ENCODE data around the gene PDE4D.
"Not testable (repeated sequence)": the region's sequence is repeated elsewhere in the genome, so short reads cannot be mapped to it uniquely, and the experiment has no call there.

PDE4D gene

DNA sequence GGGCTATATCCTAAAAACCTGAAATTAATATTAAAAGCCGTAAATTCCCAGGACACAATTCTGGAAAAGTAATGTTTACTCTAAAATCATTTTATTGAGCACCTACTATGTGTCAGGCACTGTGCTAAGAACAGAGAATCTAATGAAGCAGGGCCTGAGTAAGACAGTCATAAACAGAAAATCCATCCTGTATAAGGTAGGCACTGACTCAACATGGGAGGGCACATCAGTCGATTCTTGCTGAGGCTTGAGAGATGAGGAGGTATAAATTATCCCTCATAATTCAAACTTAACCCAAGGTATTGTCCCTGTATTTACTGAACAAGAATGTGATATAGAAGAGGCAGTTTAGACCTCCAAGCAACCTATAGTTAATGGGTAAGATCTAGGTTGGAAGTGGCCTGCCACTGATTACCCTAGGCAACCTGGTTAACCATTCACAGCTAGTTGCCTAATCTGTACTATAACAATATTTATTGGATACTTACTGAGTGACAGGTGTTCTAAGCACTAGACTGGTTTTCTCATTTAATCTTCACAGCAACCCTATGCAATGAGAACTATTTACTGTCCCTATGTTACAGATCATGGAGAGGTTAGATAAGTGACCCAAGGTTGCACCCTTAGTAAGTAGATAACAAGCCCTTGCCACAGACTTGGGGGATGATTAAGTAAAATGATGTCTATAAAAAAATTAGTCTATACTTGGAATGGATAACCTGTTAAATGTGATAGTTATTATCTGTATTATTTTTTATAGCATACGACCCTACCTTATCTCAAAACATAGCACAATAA is 317.7 kb downstream of the PDE4D start:
- DNase-seq = no peak

DNA sequence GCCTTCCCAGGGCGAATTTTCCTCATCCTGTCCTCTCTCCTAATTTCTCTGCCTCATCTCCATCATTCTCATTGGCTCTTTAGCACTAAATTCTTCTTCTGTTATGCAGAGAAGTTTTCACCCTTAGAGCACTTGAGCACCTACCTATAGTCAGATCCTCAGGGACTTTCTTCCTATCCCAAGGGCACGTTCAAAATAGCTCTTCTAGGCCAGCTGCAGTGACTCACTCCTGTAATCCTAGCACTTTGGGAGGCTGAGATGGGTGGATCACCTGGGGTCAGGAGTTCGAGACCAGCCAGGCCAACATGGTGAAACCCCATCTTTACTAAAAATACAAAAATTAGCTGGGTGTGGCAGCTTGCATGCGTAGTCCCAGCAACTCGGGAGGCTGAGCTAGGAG is 320.0 kb downstream of the PDE4D start:
- DNase-seq = not testable (repeated sequence)

DNA sequence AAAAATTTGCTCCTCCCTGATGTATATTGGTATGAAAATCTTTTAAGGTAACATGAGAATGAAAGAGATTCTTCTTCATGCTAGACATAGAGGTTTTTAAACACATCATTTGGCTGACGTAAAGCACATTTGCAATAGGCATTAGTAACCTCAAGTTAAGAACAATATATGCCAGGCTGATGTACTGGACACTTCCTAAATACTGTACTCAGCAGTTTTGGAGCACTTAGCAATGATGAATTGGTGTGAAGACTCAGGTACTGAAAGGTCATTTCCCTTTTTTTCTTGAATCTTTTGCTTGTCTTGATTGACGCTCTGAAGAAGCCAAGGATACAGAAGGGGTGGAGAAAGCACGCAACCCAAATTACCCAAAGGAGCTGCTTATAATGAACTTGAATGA is 322.5 kb downstream of the PDE4D start:
- no peak for DNase-seq

DNA sequence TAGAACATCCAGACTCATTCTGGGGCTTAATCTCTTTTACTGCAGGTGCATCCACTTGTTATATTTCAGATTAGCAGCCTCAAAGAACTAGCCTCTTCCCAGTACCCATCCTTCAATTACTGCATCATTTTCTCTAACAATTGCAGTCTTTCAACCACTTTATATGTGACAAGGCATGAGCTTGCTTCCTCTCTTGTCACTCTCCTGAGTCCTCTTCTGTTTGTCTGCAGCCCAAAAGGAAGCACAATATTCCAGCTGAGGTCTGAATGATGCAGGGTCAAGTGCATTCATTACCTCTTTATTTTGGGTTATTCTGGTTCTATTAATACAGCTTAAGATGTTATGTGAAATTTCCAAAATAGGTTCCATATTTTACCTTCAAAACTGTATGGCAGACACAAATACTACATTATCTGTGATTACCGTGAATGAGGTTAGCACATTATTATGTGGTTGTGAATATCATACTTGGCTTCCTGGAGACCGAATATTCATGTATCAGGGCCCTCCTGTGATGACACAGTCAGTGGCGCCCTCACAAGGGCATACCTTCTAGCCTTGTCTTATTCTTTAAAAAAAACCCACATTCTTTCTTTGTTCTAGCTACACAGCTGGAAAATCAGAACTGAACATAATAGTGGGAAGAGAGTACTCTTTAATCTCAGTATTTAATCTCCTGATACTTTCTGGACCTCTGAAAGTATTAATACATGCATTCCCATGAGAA is 323.8 kb downstream of the PDE4D start:
- no peak for DNase-seq

DNA sequence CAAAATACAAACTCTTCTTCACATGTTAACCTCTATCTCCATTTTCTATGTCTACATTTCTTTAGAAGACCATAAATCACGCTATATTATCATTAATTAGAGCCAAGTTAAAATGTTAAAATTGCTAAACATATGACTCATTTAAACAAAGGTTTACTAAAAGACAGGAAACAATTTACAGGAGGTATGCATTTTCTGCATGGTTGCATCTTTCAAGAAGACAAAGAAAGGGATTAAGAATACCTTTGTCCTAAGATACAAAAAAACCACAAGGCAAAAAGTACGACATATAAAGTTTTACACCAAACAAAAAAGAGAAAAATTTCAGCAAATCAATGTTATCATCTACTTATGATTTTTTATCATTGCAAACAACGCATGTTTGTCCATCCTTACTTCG is 324.4 kb downstream of the PDE4D start:
- DNase-seq = no peak

DNA sequence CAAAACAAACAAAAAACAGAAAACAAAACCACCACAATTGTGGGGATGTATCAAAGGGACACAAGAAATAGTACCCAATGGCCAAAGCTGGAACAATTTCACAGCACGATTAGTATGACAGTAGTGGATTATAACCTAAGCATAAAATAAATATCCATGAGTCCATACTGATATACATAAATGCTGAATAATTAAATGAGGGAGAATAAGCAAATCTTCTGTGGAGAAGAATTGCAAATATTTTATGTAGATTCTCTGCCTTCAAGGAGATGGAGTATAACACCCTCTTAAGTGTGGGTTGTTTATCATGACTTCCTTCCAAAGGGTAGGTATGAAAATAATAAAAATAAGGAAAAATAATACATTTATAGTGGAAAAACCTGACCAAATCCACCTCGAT is 325.4 kb downstream of the PDE4D start:
- no peak for DNase-seq

DNA sequence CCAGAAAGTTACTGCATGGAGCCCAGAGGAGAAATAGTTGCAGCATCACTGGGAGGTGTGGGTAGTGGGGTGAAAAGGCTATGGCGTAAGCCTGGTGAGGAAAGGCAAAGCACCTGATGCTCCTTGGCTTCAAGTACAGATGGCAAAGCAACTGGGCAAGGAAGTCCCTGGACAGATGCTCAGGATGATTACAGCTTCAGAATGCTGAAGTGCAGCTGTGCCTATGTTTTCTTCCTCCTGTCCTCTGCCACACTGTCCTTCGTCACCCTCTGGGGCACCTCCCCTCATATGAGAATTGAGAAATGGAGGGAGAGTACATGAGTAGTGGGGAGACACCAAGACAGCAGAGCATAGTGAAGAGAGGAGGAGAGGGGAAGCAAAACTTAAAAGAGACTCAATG is 328.0 kb downstream of the PDE4D start:
- DNase-seq = no peak

DNA sequence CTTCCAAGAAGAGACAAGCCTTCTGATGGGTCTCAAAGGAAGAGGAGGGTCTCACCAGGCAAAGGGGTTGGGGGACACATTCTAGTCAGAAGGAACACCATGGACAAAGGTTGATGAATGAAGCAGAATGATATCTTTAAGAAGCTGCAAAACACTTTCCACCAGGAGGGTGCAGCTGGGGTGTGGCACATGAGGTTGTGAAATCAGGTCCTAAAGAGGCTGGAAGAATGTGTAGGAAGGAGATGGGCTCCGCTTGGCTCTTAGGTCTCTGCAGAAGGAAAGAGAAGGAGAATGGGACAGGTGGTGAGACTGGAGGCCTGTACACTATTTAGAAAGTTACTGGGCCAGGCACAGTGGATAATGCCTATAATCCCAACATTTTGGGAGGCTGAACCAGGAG is 328.6 kb downstream of the PDE4D start:
- DNase-seq = no peak

DNA sequence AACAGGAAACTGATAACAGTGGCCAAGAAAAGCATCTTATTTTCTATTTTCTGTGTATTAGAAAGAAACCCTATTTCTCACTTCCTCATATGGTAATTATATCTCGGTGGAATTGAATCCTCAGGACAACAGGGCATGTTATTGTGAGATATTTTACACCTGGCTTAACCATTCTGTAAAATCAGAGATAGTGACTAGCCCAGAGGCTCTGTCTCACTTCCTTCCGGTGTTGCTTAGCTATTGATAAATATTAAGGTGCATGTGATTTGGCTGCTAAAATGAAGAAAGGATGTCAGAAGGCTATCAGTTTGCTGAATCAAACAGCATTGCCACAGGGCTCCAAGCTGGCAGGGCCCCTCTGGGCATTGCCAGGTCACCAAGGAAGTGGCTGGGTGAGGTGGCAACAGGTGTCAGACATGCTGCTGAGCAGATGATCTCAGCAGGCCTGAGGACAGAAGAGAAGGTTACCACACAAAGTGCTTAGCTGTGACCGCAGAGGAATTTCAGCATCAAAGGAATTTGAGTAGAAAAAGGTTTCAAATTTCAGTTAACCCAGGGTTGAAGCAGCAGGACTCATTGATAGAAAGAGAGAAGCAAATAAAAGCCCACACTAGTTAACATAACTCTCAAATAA is 330.7 kb downstream of the PDE4D start:
- DNase-seq = no peak

DNA sequence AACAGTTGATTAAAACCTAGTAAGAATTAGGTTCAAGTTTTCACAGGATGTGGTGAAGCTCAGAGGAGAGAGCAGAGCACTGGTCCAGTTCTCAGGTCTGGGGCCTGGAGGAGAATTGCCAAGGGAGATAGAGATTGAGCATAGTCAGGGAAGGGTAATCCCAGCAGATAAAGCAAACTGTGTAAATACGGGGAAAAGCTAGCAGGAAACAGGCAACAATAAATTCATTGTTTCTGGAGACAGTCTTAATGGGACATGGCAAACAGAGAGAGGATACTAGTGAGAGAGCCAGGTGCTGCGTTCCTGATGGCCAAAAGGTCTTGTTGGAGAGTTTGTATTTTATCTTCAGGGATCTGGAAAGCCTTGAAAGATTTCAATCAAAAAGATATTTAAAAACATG is 333.0 kb downstream of the PDE4D start:
- no peak for DNase-seq

DNA sequence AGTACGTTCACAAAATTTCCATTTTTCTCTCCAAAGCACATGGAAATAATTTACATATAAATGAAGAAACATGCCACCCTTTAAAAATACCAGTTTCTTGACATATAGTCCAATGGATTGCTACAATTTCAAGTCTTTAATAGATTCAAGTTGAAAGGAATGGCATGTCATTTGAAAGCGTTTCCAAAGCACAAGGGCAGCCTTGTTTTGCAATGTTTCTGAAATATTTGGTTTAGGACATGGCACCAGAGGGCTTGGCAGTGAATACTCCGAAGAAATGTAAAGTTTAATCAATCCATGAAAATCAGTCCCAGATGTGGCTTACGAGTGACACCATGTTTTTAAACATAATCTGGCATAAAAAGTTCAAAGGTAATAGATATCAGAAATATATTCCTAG is 333.7 kb downstream of the PDE4D start:
- no peak for DNase-seq

DNA sequence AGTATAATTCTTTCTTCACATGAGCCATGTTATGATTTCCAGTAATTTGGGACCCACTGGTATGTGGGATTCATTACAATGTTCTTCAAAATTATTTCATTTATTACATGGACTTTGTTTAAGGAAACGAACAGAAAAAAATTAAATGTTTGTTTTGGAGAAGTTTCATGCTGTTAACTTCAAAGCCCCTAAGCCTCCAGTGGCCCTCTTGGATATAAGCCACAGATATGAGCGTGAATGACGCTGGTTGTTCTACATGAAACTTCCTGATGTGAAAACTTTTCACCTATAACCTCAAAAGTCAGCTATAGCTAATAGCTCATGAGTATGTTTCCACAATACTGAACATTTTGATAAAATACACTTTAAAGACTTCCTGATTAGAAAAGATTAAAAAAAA is 334.2 kb downstream of the PDE4D start:
- DNase-seq = no peak

DNA sequence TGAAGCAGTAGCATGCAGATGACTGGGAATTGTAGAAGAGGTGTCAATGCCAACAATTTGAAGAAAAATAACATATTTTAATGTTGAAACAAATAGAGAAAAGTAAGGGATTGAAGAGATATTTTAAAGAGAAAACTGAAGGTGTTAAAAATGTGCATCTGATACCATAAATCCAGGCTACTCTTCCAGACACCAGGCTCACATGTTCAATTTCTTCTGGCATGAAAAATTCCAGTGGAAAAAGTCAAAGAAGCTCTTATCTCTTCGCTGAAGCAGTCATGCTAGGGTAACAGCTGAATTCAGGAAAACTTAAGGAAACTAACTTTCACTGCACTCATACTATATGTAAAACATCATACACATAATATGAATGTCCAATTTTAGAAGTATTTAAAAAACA is 335.0 kb downstream of the PDE4D start:
- no peak for DNase-seq

DNA sequence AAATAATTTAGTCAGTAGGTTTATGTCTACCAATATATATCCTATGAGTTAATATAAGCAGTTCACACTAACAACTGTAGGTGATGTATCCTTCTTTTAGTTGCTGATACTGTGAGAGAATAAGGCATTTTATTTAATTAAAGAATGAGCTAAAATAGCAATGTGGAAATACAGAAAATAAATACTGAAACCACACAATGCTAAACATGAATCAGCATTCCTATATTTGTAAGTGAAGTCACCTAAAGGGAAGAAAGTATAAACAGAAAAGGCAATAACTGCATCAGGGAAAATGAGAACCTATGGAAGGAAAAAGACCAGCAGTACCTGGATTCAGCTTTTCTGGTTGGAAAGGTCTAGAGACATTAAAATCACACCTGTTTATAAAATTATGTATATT is 336.0 kb downstream of the PDE4D start:
- no peak for DNase-seq

DNA sequence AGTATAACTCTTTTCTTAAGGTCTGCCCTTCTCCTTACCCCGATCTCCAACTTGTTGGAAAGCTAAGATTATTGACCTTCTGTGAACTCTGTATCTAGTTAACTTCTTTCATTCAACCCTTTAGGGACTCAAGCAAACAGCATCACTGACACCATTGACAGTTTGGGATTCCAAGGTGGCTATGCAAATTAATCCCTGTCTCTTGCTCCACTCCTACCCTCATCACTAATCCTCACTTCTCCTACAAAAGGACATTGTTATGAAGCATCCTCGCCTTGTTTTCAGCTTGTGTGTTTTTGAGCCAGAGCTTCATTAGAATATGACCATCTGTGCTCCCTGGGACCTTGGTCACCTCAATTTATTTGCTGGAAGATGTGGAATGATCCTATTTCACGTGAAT is 337.9 kb downstream of the PDE4D start:
- DNase-seq = no peak

DNA sequence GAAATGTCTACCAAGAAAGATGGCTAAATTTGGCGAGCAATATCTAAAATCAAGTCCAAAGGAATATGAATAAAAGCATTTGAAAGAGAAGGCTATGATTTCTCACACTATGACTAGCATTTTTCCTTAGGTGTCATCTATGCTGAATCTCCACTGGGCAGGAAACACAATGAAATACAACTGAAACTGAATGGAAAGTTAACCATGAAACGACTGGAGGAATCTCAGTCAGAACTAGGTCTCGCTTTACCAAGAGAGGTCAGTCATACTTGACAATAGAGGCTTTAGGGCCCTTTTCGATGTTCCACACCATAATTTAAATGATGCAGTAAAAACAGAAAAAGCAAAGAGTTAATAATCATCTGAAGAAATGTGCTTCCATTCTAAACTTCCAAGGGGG is 339.0 kb downstream of the PDE4D start:
- DNase-seq = no peak

DNA sequence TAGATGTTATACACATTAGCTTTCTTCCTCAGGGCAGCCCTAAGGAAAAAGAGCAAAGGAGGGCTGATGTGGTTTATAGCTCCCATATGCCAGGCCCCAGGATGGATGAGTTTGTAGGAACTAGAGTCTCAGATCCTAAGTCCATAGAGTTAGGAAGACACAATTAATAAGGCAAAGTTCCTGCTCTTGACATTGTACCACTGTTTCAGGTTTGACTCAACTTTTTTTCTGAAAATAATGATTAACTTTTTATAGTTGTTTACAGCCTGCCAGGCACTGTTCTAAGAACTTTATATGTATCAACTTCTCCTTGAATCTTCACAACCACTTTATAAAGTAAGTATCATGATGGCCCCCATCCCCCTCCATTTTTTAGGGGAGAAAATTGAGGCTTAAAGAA is 339.5 kb downstream of the PDE4D start:
- no peak for DNase-seq

DNA sequence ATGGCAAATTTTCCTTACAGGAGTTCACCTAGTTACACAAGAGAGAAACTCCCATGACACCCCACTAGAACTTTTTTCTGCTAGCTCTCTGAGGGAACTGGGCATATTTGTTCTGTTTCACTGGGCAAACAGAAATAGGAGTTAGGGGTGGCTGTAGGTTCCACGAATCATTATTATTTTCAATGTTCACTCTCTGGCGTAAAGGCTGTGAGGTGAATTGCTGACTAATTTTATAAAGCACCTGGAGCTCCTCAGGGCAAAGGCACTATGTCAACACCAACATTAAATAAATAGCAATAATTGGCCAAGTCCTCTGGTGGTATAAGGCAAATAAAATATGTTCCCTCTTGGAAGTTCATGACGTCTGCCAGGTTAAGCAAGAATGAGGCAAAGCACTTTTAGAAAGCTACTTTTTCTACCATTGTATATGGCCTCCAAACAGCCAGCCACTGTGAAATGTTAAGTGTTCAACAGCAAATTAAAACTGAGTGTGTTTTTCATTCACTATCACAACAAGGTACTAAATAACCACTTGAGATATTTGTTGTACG is 344.6 kb downstream of the PDE4D start:
- DNase-seq = no peak

DNA sequence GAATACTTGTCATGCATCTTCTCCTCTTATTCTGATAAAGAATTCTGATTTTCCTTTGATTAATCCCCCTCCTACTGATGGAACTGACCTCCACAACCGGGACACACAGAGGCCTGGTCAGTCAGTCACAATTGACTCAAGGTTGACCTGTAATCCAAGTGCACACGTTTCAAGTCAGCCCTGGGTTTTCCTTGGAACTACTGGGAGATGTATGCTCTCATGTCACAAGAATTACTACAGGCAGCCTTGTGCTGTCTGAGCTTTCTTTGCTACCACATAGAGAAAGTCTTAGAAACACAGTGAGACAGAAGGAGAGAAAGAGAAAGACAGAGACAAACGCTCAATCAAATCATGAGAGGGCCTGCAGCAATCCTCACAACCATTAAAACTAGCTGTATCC is 345.8 kb downstream of the PDE4D start:
- DNase-seq = no peak

DNA sequence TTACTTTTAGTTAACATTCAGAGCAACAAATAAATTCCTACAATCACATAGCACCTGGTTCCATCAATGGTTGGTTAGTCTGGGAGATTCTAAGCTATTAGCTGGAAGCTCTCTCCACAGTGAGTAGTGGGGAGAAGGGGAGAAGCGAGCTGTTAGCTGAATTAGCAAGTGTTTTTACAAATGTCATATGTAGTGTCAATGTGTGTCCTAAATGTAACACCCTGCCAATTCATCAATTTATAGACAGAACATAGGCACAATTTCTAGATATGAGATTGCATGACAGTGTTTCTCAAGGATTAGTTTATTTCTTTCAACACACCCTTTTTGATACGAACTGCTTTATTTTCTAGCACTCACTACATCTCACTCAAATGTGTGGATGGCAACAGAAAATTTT is 349.0 kb downstream of the PDE4D start:
- DNase-seq = no peak

DNA sequence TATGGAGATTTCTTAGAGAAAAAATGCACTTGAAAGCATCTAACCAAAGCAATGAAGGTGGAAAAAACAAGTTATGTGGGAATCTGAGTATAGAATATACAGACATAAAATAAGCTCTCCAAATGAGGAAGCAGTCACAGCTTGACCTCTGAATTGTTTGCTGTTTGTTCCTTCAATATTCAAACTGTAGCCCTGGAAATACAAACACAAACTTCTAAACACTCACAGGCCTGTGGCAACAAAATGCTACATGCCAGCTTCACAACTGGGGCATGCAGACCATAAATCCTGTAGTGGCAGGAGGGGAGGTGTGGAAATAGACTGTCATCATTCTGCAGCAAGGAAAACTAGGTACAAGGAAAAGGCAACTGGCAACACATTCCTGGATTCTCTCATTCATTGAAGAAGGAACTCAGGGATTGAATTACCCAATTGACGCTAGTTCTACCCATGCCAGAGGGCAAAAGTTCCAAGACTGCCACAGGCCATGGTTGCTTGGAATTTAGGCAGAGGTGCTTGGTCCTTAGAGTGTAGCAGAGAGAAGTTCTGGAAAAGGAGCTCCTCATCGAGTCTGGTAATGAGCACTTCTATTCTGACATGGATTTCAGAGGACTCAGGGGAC is 349.6 kb downstream of the PDE4D start:
- no peak for DNase-seq

DNA sequence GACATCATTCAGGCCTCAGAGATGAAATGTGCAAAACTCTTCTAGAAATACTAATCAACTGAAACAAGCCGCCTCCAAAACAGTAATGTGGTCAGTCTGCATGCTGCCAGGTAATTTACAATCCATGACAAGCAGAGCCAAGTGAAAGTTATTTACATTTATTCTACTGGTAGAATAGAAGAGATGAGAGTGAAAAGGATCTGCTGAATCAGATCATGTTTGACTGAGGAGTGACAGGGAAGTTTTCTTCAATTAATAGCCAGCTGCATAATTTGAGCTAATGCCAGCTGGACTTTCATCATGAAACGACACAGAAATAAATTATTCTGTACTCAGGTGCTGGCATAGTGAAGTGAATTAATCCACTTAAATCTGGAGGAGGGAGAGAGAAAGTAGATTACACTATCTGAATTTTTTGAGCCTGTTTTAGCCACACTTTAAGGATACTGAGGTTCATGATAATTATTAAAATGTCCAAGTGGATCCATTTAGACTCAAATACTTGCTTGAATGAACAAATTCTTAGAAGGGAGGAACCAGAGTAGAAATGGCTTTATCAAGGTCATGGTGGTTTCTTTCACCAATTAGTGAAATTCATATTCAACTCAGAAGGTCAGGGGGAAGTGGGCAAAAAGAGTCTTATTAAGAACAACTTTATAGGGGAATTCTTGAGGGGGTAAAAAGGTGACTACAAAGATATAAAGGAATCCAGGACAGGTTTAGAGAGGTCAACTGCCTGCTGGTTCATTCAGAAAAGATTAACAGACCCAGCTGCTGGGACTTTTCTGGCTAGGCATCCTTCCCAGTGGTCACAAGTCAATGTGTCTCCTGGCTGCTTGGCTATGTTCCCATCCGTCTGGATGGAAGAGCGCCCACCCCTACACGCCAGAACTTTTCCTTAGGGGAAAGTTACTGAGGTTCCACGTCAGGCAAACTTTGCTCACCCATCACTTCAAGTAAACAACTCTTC is 350.4 kb downstream of the PDE4D start:
- no peak for DNase-seq

Data from central memory CD4-positive, alpha-beta T cell (primary cell).